Measurements from ENCODE around the gene CORIN.
"Not testable (repeated sequence)": the region's sequence is repeated elsewhere in the genome, so short reads cannot be mapped to it uniquely, and the experiment has no call there.

Gene CORIN

GRCh38 chr4:47721892-47722575, 115.8 kb downstream of the CORIN start:
- DNase-seq (ENCODE audit: low read depth): no peak

- DNase-seq (ENCODE audit: low read depth): no peak
Observed at GRCh38 chr4:47721485-47721884, 116.4 kb downstream of the CORIN start.

- DNase-seq (ENCODE audit: low read depth): no peak
Observed at GRCh38 chr4:47720787-47721186, 117.1 kb downstream of the CORIN start.

- no peak for DNase-seq (ENCODE audit: low read depth)
Observed at GRCh38 chr4:47719576-47719975, 118.3 kb downstream of the CORIN start.

- DNase-seq (ENCODE audit: low read depth): no peak
Observed at GRCh38 chr4:47718696-47719095, 119.2 kb downstream of the CORIN start.

GRCh38 chr4:47717188-47717587, 120.7 kb downstream of the CORIN start:
- DNase-seq (ENCODE audit: low read depth): no peak

- DNase-seq (ENCODE audit: low read depth): no peak
Observed at GRCh38 chr4:47715716-47716416, 122.0 kb downstream of the CORIN start.

GRCh38 chr4:47714269-47714668, 123.6 kb downstream of the CORIN start:
- no peak for DNase-seq (ENCODE audit: low read depth)

- no peak for DNase-seq (ENCODE audit: low read depth)
Observed at GRCh38 chr4:47713129-47713834, 124.6 kb downstream of the CORIN start.

GRCh38 chr4:47711646-47712045, 126.2 kb downstream of the CORIN start:
- DNase-seq (ENCODE audit: low read depth): no peak

- DNase-seq (ENCODE audit: low read depth): no peak
Observed at GRCh38 chr4:47711183-47711582, 126.7 kb downstream of the CORIN start.

- DNase-seq (ENCODE audit: low read depth): not testable (repeated sequence)
Observed at GRCh38 chr4:47706352-47706751, 131.5 kb downstream of the CORIN start.

- no peak for DNase-seq (ENCODE audit: low read depth)
Observed at GRCh38 chr4:47705326-47705981, 132.4 kb downstream of the CORIN start.

GRCh38 chr4:47704693-47705325, 133.1 kb downstream of the CORIN start:
- DNase-seq (ENCODE audit: low read depth): no peak

- no peak for DNase-seq (ENCODE audit: low read depth)
Observed at GRCh38 chr4:47703956-47704355, 133.9 kb downstream of the CORIN start.

- DNase-seq (ENCODE audit: low read depth): no peak
Observed at GRCh38 chr4:47703008-47703407, 134.9 kb downstream of the CORIN start.

GRCh38 chr4:47701286-47701685, 136.6 kb downstream of the CORIN start:
- DNase-seq (ENCODE audit: low read depth): no peak

- no peak for DNase-seq (ENCODE audit: low read depth)
Observed at GRCh38 chr4:47698837-47699236, 139.0 kb downstream of the CORIN start.

GRCh38 chr4:47696823-47697222, 141.0 kb downstream of the CORIN start:
- no peak for DNase-seq (ENCODE audit: low read depth)

GRCh38 chr4:47695260-47695659, 142.6 kb downstream of the CORIN start:
- no peak for DNase-seq (ENCODE audit: low read depth)

- no peak for DNase-seq (ENCODE audit: low read depth)
Observed at GRCh38 chr4:47694322-47694721, 143.5 kb downstream of the CORIN start.

GRCh38 chr4:47692691-47693090, 145.2 kb downstream of the CORIN start:
- DNase-seq (ENCODE audit: low read depth): no peak
